Natural killer cell (primary cell): ENCODE results near the gene UCMA. TPM values are rescaled to one million over a fixed set of nuclear protein-coding genes. Genes with fewer than 3 reads are reported as not detected.
"Not testable (repeated sequence)": the region's sequence is repeated elsewhere in the genome, so short reads cannot be mapped to it uniquely, and the experiment has no call there.

Source experiments
- ATAC-seq, 3 donors: fragments of 150-1000 bp in 2 of 3; fragments of 200-7000 bp in 1 of 3; cut with Tn5 transposase; 1 replicate in 1 of 3; 2 replicates in 2 of 3; pipeline ENCODE4 v1.10.0; 2021; ENCODE audit warnings: mild to moderate bottlenecking in 2 of 3, moderate library complexity in 2 of 3
- DNase-seq, 2 donors: peaks; one replicate each; pipeline versions ENCODE4 v3.0.0 to v3.0.0-alpha.2; 2013 to 2021; ENCODE audit warnings: mixed read lengths in 1 of 2
- H3K27ac ChIP-seq: one replicate; pipeline ENCODE4 v1.5.1; 2013; ENCODE audit warnings: mild to moderate bottlenecking, low read length
- H3K27me3 ChIP-seq: one replicate; pipeline ENCODE4 v1.6.1; 2013; ENCODE audit warnings: low read length; ENCODE audit not compliant: control insufficient read depth, insufficient read depth
- H3K36me3 ChIP-seq: one replicate; pipeline ENCODE4 v1.6.1; 2013; ENCODE audit warnings: low read length; ENCODE audit not compliant: control insufficient read depth, insufficient read depth
- H3K4me1 ChIP-seq: one replicate; pipeline ENCODE4 v1.6.1; 2013; ENCODE audit warnings: low read length; ENCODE audit not compliant: control insufficient read depth, insufficient read depth
- H3K4me3 ChIP-seq: one replicate; pipeline ENCODE4 v1.5.1; 2013; ENCODE audit warnings: low read length
- H3K9me3 ChIP-seq: one replicate; pipeline ENCODE4 v1.6.1; 2013; ENCODE audit warnings: low read length; ENCODE audit not compliant: control insufficient read depth, insufficient read depth
- H3K27ac Mint-ChIP-seq, 2 donors: one replicate each; pipeline ENCODE4 v1.8.0; 2022; ENCODE audit warnings: mild to moderate bottlenecking in 2 of 2, mixed read lengths in 2 of 2, moderate library complexity in 1 of 2
- H3K27me3 Mint-ChIP-seq, 2 donors: one replicate each; pipeline ENCODE4 v1.8.0; 2022; ENCODE audit warnings: low read depth in 2 of 2, mixed read lengths in 2 of 2
- H3K36me3 Mint-ChIP-seq: one replicate; pipeline ENCODE4 v1.8.0; 2022; ENCODE audit warnings: mixed read lengths
- H3K4me1 Mint-ChIP-seq, 2 donors: one replicate each; pipeline ENCODE4 v1.8.0; 2022; ENCODE audit warnings: mixed read lengths in 2 of 2
- H3K4me3 Mint-ChIP-seq: one replicate; pipeline ENCODE4 v1.8.0; 2022; ENCODE audit warnings: mild to moderate bottlenecking, moderate library complexity, mixed read lengths
- H3K9me3 Mint-ChIP-seq, 2 donors: one replicate each; pipeline ENCODE4 v1.8.0; 2022; ENCODE audit warnings: mixed read lengths in 2 of 2
- CTCF ChIP-seq: fragments of 200-600 bp; IDR thresholded peaks from one replicate; pipeline ENCODE4 v1.8.0; 2022; ENCODE audit warnings: antibody characterized with exemption
- WGBS: methylation state at CpG from one replicate; pipeline ENCODE4 v1.1.7; 2013; ENCODE audit warnings: missing lambda C conversion rate; ENCODE audit not compliant: insufficient coverage; 5-methylcytosine and 5-hydroxymethylcytosine counted together
- intact Hi-C: fragments of 100-400 bp; cut with micrococcal nuclease; formaldehyde crosslinking; loops from one replicate; pipeline ENCODE4 v1.14.2; 2022
- total RNA-seq, 4 donors: library from RNA; stranded (reverse); fragments of 120-200 nt in 1 of 4; gene quantifications; one replicate each; pipeline versions ENCODE4 v1.2.3 to v1.2.4, GENCODE V29; 2013 to 2022

The UCMA gene
- total RNA-seq, 3 donors from 2014 or later (not counting 1 experiment from before 2014, with no cell fraction given), result not detected

DNA sequence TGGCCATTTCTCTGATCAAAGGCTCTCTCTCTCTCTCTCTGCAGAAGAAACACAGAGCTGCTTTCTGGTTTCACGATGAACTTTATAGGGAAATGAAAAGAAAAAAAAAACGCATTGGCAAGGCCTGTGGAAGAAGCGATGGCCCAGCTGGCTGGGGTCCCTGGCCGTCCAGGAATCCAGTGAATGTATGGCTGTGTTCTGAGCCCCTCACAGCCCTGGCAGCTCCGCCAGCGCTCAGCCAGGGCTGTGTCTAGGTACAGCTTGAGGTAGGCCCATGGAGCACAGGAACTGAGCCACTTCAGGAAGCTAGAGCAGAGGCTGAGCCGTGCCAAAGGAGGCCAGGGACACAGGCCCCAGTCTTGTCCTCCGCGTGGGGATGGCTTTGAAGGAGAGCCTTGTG is 13.1 kb upstream of the UCMA start:
- H3K27me3 Mint-ChIP-seq, result no peaks in the 10 kb centered on the region

DNA sequence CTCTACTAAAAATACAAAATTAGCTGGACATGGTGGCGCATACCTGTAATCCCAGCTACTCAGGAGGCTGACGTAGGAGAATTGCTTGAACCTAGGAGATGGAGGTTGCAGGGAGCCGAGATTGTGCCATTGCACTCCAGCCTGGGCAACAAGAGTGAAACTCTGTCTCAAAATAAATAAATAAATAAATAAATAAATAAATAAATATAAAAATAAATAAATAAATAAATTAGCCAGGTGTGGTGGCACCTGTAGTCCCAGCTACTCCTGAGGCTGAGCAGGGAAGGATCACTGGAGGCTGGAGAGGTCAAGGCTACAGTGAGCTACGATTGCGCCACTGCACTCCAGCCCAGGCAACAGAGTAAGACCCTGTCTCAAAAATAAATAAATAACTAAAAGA is 8.1 kb upstream of the UCMA start:
- H3K27me3 ChIP-seq, DNase-seq, H3K4me1 ChIP-seq, intact Hi-C loops, H3K4me3 ChIP-seq, H3K27ac Mint-ChIP-seq, H3K36me3 ChIP-seq, H3K27me3 Mint-ChIP-seq, H3K36me3 Mint-ChIP-seq, H3K4me1 Mint-ChIP-seq, H3K4me3 Mint-ChIP-seq, H3K27ac ChIP-seq, ATAC-seq, H3K9me3 ChIP-seq, H3K9me3 Mint-ChIP-seq: not testable (repeated sequence)
- WGBS, result 100% methylated on average over 2 of the region's 5 CpGs

More for the DNA sequence above, 13.1 kb upstream of the UCMA start:
- WGBS, result 89% methylated on average over 9 of the region's 9 CpGs
- Mint-ChIP-seq H3K4me1 (no peaks in the 10 kb centered on the region), H3K4me3 (no peak overlapping the region), H3K27ac (no peak overlapping the region), H3K9me3 (no peaks in the 10 kb centered on the region), H3K36me3 (no peaks in the 10 kb centered on the region)
- Histone ChIP-seq H3K27me3 (no peaks in the 10 kb centered on the region), H3K4me1 (no peaks in the 10 kb centered on the region), H3K27ac (no peak overlapping the region), H3K4me3 (no peak overlapping the region), H3K9me3 (no peaks in the 10 kb centered on the region), H3K36me3 (no peaks in the 10 kb centered on the region)
- no peak for DNase-seq
- no peak for TF ChIP-seq CTCF
- intact Hi-C loops, result no loop called here
- no peak for ATAC-seq

GRCh38 chr10:13241613-13242012 is 7.4 kb upstream of the UCMA start:
- ATAC-seq, result no peak
- no peaks in the 10 kb centered on the region for H3K27me3 Mint-ChIP-seq
- Histone ChIP-seq H3K27ac (no peak overlapping the region), H3K4me3 (no peak overlapping the region), H3K36me3 (no peaks in the 10 kb centered on the region), H3K4me1 (no peaks in the 10 kb centered on the region), H3K9me3 (no peaks in the 10 kb centered on the region), H3K27me3 (no peaks in the 10 kb centered on the region)
- H3K4me1 Mint-ChIP-seq, result no peaks in the 10 kb centered on the region
- no peaks in the 10 kb centered on the region for H3K9me3 Mint-ChIP-seq
- no peaks in the 10 kb centered on the region for H3K36me3 Mint-ChIP-seq
- no peak for TF ChIP-seq CTCF
- WGBS, result 85% methylated on average over 2 of the region's 3 CpGs
- no peak for DNase-seq
- H3K27ac Mint-ChIP-seq, result no peak overlapping the region
- H3K4me3 Mint-ChIP-seq, result no peak overlapping the region
- intact Hi-C loops, result no loop called here

GRCh38 chr10:13239923-13240322 is 5.7 kb upstream of the UCMA start:
- Histone ChIP-seq H3K9me3 (no peaks in the 10 kb centered on the region), H3K4me3 (no peak overlapping the region), H3K36me3 (no peaks in the 10 kb centered on the region), H3K27me3 (no peaks in the 10 kb centered on the region), H3K4me1 (no peaks in the 10 kb centered on the region), H3K27ac (no peak overlapping the region)
- no peaks in the 10 kb centered on the region for H3K9me3 Mint-ChIP-seq
- no peaks in the 10 kb centered on the region for H3K27me3 Mint-ChIP-seq
- no peaks in the 10 kb centered on the region for H3K36me3 Mint-ChIP-seq
- ATAC-seq (no peak), DNase-seq (no peak)
- intact Hi-C loops, result no loop called here
- no peak overlapping the region for H3K4me3 Mint-ChIP-seq
- WGBS, result 96% methylated on average over 5 of the region's 7 CpGs
- H3K4me1 Mint-ChIP-seq, result no peaks in the 10 kb centered on the region
- TF ChIP-seq CTCF, result no peak
- no peak overlapping the region for H3K27ac Mint-ChIP-seq
